ENCODE results near the gene OLA1.

The OLA1 gene

GRCh38 chr2:174142290-174142689 lies 106.0 kb downstream of the OLA1 start:
- no peaks in the 10 kb centered on the region for H3K9me2 ChIP-seq (replicated peaks; ENCODE audit: insufficient read depth, low read length)
- TF ChIP-seq EZH2 (optimal IDR thresholded peaks at IDR 0.05; ENCODE audit: low read depth, low read length) (no peak), EZH2phosphoT487 (IDR thresholded peaks at IDR 0.05; ENCODE audit: low read length) (no peak), CTCF (IDR thresholded peaks at IDR 0.05; ENCODE audit: low read length) (no peak)
- H3K27ac ChIP-seq (ENCODE audit: low read length): no peak overlapping the region

GRCh38 chr2:174138161-174138560 lies 110.2 kb downstream of the OLA1 start:
- Histone ChIP-seq H3K4me3 (ENCODE audit: low read length) (no peak overlapping the region), H3K9ac (ENCODE audit: low read length) (no peak overlapping the region), H2AFZ (ENCODE audit: low read length) (no peak overlapping the region), H4K20me1 (ENCODE audit: insufficient read depth, low read length) (no peaks in the 10 kb centered on the region), H3K9me2 (replicated peaks; ENCODE audit: insufficient read depth, low read length) (no peaks in the 10 kb centered on the region), H3K9me3 (replicated peaks; ENCODE audit: insufficient read depth, low read length) (no peaks in the 10 kb centered on the region), H3F3A (ENCODE audit: insufficient read depth, low read length) (no peaks in the 10 kb centered on the region; the same call in 1 of the 2 replicates), H3K4me1 (ENCODE audit: low read length) (no peaks in the 10 kb centered on the region), H3K27ac (ENCODE audit: low read length) (no peak overlapping the region), H3K79me2 (ENCODE audit: low read length) (peaks cover 7% of the 10 kb centered on the region; the same call in 1 of the 2 replicates), H3K27me3 (replicated peaks; ENCODE audit: insufficient read depth, low read length) (no peaks in the 10 kb centered on the region), H3K4me2 (ENCODE audit: low read depth, low read length) (no peak overlapping the region), H3K36me3 (replicated peaks; ENCODE audit: insufficient read depth, low read length) (no peaks in the 10 kb centered on the region; the same call in 1 of the 2 replicates)
- TF ChIP-seq CTCF (IDR thresholded peaks at IDR 0.05; ENCODE audit: low read length): peak; percentile 28
- TF ChIP-seq EZH2 (optimal IDR thresholded peaks at IDR 0.05; ENCODE audit: low read depth, low read length): no peak
- no peak for TF ChIP-seq EZH2phosphoT487 (IDR thresholded peaks at IDR 0.05; ENCODE audit: low read length)
- no peak for DNase-seq

More at GRCh38 chr2:174142290-174142689, 106.0 kb downstream of the OLA1 start:
- Histone ChIP-seq H3K36me3 (replicated peaks; ENCODE audit: insufficient read depth, low read length) (no peaks in the 10 kb centered on the region), H3K9ac (ENCODE audit: low read length) (no peak overlapping the region), H4K20me1 (ENCODE audit: insufficient read depth, low read length) (no peaks in the 10 kb centered on the region; the same call in 1 of the 2 replicates), H3K79me2 (ENCODE audit: low read length) (peaks cover 14% of the 10 kb centered on the region), H3K4me2 (ENCODE audit: low read depth, low read length) (no peak overlapping the region), H3K4me3 (ENCODE audit: low read length) (no peak overlapping the region), H2AFZ (ENCODE audit: low read length) (no peak overlapping the region), H3K9me3 (replicated peaks; ENCODE audit: insufficient read depth, low read length) (no peaks in the 10 kb centered on the region), H3K27me3 (replicated peaks; ENCODE audit: insufficient read depth, low read length) (no peaks in the 10 kb centered on the region), H3F3A (ENCODE audit: insufficient read depth, low read length) (no peaks in the 10 kb centered on the region; the same call in 1 of the 2 replicates), H3K4me1 (ENCODE audit: low read length) (no peaks in the 10 kb centered on the region)
- DNase-seq: no peak

GRCh38 chr2:174135981-174136380 lies 112.4 kb downstream of the OLA1 start:
- TF ChIP-seq EZH2phosphoT487 (IDR thresholded peaks at IDR 0.05; ENCODE audit: low read length): no peak
- no peak for TF ChIP-seq CTCF (IDR thresholded peaks at IDR 0.05; ENCODE audit: low read length)
- no peak for TF ChIP-seq EZH2 (optimal IDR thresholded peaks at IDR 0.05; ENCODE audit: low read depth, low read length)
- H3K9me3 ChIP-seq (replicated peaks; ENCODE audit: insufficient read depth, low read length): no peaks in the 10 kb centered on the region
- H4K20me1 ChIP-seq (ENCODE audit: insufficient read depth, low read length): no peaks in the 10 kb centered on the region
- H3K9me2 ChIP-seq (replicated peaks; ENCODE audit: insufficient read depth, low read length): no peaks in the 10 kb centered on the region
- no peaks in the 10 kb centered on the region; the same call in 1 of the 2 replicates for H3K36me3 ChIP-seq (replicated peaks; ENCODE audit: insufficient read depth, low read length)
- H3K4me1 ChIP-seq (ENCODE audit: low read length): peaks cover 5% of the 10 kb centered on the region
- H3K4me2 ChIP-seq (ENCODE audit: low read depth, low read length): no peak overlapping the region
- no peak overlapping the region for H3K27ac ChIP-seq (ENCODE audit: low read length)
- no peaks in the 10 kb centered on the region for H3F3A ChIP-seq (ENCODE audit: insufficient read depth, low read length)
- no peaks in the 10 kb centered on the region for H3K27me3 ChIP-seq (replicated peaks; ENCODE audit: insufficient read depth, low read length)
- H3K79me2 ChIP-seq (ENCODE audit: low read length): 0 out of 2 replicates have a peak, but pooled peaks cover 3% of the 10 kb centered on the region
- H3K9ac ChIP-seq (ENCODE audit: low read length): no peak overlapping the region
- DNase-seq: no peak
- no peak overlapping the region for H2AFZ ChIP-seq (ENCODE audit: low read length)
- H3K4me3 ChIP-seq (ENCODE audit: low read length): no peak overlapping the region
